ENCODE results near the gene BFSP1. TPM values are rescaled to one million over a fixed set of nuclear protein-coding genes. Genes with fewer than 3 reads are reported as not detected.

The BFSP1 gene
- total and polyA plus RNA-seq, 2 donors (not counting 1 experiment from before 2014, with no cell fraction given), result 1.5 to 2.3 TPM

- H3K4me3 ChIP-seq (replicated peaks in 1 of 4; ENCODE audit: control extremely low read depth in 1 of 4, insufficient read depth in 1 of 4, low read depth in 3 of 4, low read length in 4 of 4), result no peak overlapping the region
- no peak overlapping the region for H3K4me2 ChIP-seq (ENCODE audit: extremely low read depth, insufficient read depth, low read length)
- H2AFZ ChIP-seq (ENCODE audit: low read length), result no peak overlapping the region
- no peak overlapping the region for H3K27ac ChIP-seq (ENCODE audit: insufficient read depth, low read length)
- no peaks in the 10 kb centered on the region for H3K36me3 ChIP-seq (ENCODE audit: control insufficient read depth, insufficient read depth, low read length)
- no peaks in the 10 kb centered on the region for H4K20me1 ChIP-seq (ENCODE audit: control insufficient read depth, extremely low read depth, insufficient read depth, low read length)
- TF ChIP-seq EZH2 (IDR thresholded peaks at IDR 0.05; ENCODE audit: low read length, missing control alignments) (no peak), CTCF (conservative IDR thresholded peaks at IDR 0.05 in 1 of 2, IDR thresholded peaks at IDR 0.05 in 1 of 2; ENCODE audit: low read depth in 1 of 2, low read length in 2 of 2) (no peak)
- H3K27me3 ChIP-seq (ENCODE audit: control insufficient read depth, insufficient read depth, low read length), result peaks cover 2% of the 10 kb centered on the region
- DNase-seq (ENCODE audit: low read depth in 2 of 2), result no peak
- H3K9me3 ChIP-seq (ENCODE audit: control insufficient read depth, insufficient read depth, low read depth, low read length), result no peaks in the 10 kb centered on the region
- H3K79me2 ChIP-seq (ENCODE audit: control insufficient read depth, insufficient read depth, low read length), result no peaks in the 10 kb centered on the region
- H3K9ac ChIP-seq (ENCODE audit: insufficient read depth, low read length), result no peak overlapping the region
- H3K4me1 ChIP-seq (ENCODE audit: control insufficient read depth, extremely low read depth, insufficient read depth, low read length), result peaks cover 6% of the 10 kb centered on the region
Observed at GRCh38 chr20:17501701-17502100, 29.5 kb downstream of the BFSP1 start.

- Histone ChIP-seq H3K9me3 (ENCODE audit: control insufficient read depth, insufficient read depth, low read depth, low read length) (no peaks in the 10 kb centered on the region), H4K20me1 (ENCODE audit: control insufficient read depth, extremely low read depth, insufficient read depth, low read length) (no peaks in the 10 kb centered on the region), H3K9ac (ENCODE audit: insufficient read depth, low read length) (no peak overlapping the region), H3K27me3 (ENCODE audit: control insufficient read depth, insufficient read depth, low read length) (peaks cover 2% of the 10 kb centered on the region), H2AFZ (ENCODE audit: low read length) (no peak overlapping the region), H3K27ac (ENCODE audit: insufficient read depth, low read length) (no peak overlapping the region), H3K36me3 (ENCODE audit: control insufficient read depth, insufficient read depth, low read length) (no peaks in the 10 kb centered on the region), H3K4me3 (replicated peaks in 1 of 4; ENCODE audit: control extremely low read depth in 1 of 4, insufficient read depth in 1 of 4, low read depth in 3 of 4, low read length in 4 of 4) (no peak overlapping the region), H3K4me2 (ENCODE audit: extremely low read depth, insufficient read depth, low read length) (no peak overlapping the region), H3K4me1 (ENCODE audit: control insufficient read depth, extremely low read depth, insufficient read depth, low read length) (peaks cover 6% of the 10 kb centered on the region), H3K79me2 (ENCODE audit: control insufficient read depth, insufficient read depth, low read length) (no peaks in the 10 kb centered on the region)
- no peak for DNase-seq (ENCODE audit: low read depth in 2 of 2)
- TF ChIP-seq CTCF (conservative IDR thresholded peaks at IDR 0.05 in 1 of 2, IDR thresholded peaks at IDR 0.05 in 1 of 2; ENCODE audit: low read depth in 1 of 2, low read length in 2 of 2) (no peak), EZH2 (IDR thresholded peaks at IDR 0.05; ENCODE audit: low read length, missing control alignments) (no peak)
Observed at GRCh38 chr20:17500826-17501225, 30.4 kb downstream of the BFSP1 start.

GRCh38 chr20:17500271-17500670, 30.9 kb downstream of the BFSP1 start:
- TF ChIP-seq EZH2 (IDR thresholded peaks at IDR 0.05; ENCODE audit: low read length, missing control alignments), result no peak
- TF ChIP-seq CTCF (conservative IDR thresholded peaks at IDR 0.05 in 1 of 2, IDR thresholded peaks at IDR 0.05 in 1 of 2; ENCODE audit: low read depth in 1 of 2, low read length in 2 of 2), result no peak
- DNase-seq (ENCODE audit: low read depth in 2 of 2), result no peak
- Histone ChIP-seq H3K27ac (ENCODE audit: insufficient read depth, low read length) (no peak overlapping the region), H4K20me1 (ENCODE audit: control insufficient read depth, extremely low read depth, insufficient read depth, low read length) (no peaks in the 10 kb centered on the region), H3K9me3 (ENCODE audit: control insufficient read depth, insufficient read depth, low read depth, low read length) (no peaks in the 10 kb centered on the region), H3K9ac (ENCODE audit: insufficient read depth, low read length) (no peak overlapping the region), H3K4me2 (ENCODE audit: extremely low read depth, insufficient read depth, low read length) (no peak overlapping the region), H3K4me1 (ENCODE audit: control insufficient read depth, extremely low read depth, insufficient read depth, low read length) (peaks cover 3% of the 10 kb centered on the region), H3K4me3 (replicated peaks in 1 of 4; ENCODE audit: control extremely low read depth in 1 of 4, insufficient read depth in 1 of 4, low read depth in 3 of 4, low read length in 4 of 4) (no peak overlapping the region), H3K79me2 (ENCODE audit: control insufficient read depth, insufficient read depth, low read length) (no peaks in the 10 kb centered on the region), H3K36me3 (ENCODE audit: control insufficient read depth, insufficient read depth, low read length) (no peaks in the 10 kb centered on the region), H2AFZ (ENCODE audit: low read length) (no peak overlapping the region), H3K27me3 (ENCODE audit: control insufficient read depth, insufficient read depth, low read length) (peaks cover 2% of the 10 kb centered on the region)

Data from fibroblast of lung (primary cell).